Progenitor cell of endocrine pancreas (in vitro differentiated cells): ENCODE data around the gene TBC1D16. TPM values are rescaled to one million over a fixed set of nuclear protein-coding genes. Genes with fewer than 3 reads are reported as not detected.

Experiments
- DNase-seq: peaks from one replicate; pipeline ENCODE4 v3.0.0; 2021; ENCODE audit warnings: low spot score; ENCODE audit not compliant: unreplicated experiment
- H3K27ac Mint-ChIP-seq: 2 replicates; pipeline ENCODE4 v1.8.0; 2021; ENCODE audit warnings: mild to moderate bottlenecking, moderate library complexity, mixed read lengths
- H3K27me3 Mint-ChIP-seq: 2 replicates; pipeline ENCODE4 v1.8.0; 2021; ENCODE audit warnings: mixed read lengths
- H3K36me3 Mint-ChIP-seq: 2 replicates; pipeline ENCODE4 v1.8.0; 2022; ENCODE audit warnings: mixed read lengths; ENCODE audit not compliant: insufficient read depth
- H3K4me1 Mint-ChIP-seq: 2 replicates; pipeline ENCODE4 v1.8.0; 2021; ENCODE audit warnings: low read depth, mixed read lengths
- H3K4me3 Mint-ChIP-seq: 2 replicates; pipeline ENCODE4 v1.8.0; 2021; ENCODE audit warnings: low read depth, mild to moderate bottlenecking, moderate library complexity, mixed read lengths
- H3K9me3 Mint-ChIP-seq: 2 replicates; pipeline ENCODE4 v1.8.0; 2021; ENCODE audit warnings: low read depth, mixed read lengths
- total RNA-seq: library from RNA; stranded (reverse); gene quantifications from 2 replicates; pipeline ENCODE4 v1.2.1, GENCODE V29; 2021
- TF ChIP-seq, protein P1 (sequence below): fragments of 200-600 bp; sonication (generic); IDR thresholded peaks from one replicate; pipeline ENCODE4 v1.5.0; 2021; ENCODE audit warnings: antibody characterized with exemption, mild to moderate bottlenecking; ENCODE audit not compliant: unreplicated experiment

TBC1D16 gene
- total RNA-seq, 1 donor from 2014 or later, result 85.1 TPM

DNA sequence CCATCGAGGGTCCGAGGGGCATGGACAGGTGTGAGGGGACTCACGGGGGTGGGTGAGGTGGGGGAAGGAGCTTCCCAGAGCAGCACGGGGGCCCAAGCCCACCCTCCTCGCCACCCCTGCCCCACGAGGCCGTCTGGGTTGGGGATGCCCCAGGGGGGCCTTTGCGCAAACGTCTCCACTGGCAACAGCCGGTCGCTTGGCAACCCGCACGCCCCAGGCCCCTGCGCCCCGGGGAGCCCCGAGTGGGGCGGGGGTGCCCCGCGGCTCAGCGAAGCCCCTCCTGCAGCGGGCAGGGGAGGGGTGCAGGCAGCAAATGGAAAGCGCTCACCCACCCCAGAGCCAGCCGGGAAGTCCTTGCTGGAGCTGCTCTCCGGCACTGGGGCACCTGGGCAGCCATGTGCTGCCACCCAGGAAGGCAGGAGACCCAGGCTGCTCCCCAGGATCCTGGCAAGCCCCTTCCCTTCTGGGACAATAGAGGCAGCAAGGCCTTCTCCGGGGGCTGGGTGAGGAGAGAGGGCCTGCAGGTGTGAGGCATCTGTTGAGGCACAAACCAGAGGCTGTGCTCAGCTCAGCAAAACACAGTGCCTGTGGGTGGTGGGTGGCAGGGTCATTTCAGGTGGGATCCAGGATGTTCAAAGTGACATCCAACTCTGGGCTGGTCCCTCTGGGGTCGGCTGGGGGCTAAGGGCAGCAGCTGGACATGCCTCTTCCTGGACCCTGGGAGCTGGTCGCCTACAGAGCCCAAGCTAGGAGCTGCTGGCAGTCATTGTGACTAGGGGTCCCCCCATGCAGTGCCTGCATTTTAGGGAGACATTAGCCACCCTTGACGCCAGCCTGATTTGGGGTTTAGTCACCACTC is 115.6 kb downstream of the TBC1D16 start:
- no peaks in the 10 kb centered on the region for H3K9me3 Mint-ChIP-seq
- peaks cover 1% of the 10 kb centered on the region for H3K27me3 Mint-ChIP-seq
- no peak for DNase-seq
- peaks cover 27% of the 10 kb centered on the region for H3K4me1 Mint-ChIP-seq
- TF ChIP-seq, protein P1, sequence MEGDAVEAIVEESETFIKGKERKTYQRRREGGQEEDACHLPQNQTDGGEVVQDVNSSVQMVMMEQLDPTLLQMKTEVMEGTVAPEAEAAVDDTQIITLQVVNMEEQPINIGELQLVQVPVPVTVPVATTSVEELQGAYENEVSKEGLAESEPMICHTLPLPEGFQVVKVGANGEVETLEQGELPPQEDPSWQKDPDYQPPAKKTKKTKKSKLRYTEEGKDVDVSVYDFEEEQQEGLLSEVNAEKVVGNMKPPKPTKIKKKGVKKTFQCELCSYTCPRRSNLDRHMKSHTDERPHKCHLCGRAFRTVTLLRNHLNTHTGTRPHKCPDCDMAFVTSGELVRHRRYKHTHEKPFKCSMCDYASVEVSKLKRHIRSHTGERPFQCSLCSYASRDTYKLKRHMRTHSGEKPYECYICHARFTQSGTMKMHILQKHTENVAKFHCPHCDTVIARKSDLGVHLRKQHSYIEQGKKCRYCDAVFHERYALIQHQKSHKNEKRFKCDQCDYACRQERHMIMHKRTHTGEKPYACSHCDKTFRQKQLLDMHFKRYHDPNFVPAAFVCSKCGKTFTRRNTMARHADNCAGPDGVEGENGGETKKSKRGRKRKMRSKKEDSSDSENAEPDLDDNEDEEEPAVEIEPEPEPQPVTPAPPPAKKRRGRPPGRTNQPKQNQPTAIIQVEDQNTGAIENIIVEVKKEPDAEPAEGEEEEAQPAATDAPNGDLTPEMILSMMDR, result no peak
- no peak overlapping the region for H3K4me3 Mint-ChIP-seq
- H3K27ac Mint-ChIP-seq, result no peak overlapping the region
- no peaks in the 10 kb centered on the region for H3K36me3 Mint-ChIP-seq

DNA sequence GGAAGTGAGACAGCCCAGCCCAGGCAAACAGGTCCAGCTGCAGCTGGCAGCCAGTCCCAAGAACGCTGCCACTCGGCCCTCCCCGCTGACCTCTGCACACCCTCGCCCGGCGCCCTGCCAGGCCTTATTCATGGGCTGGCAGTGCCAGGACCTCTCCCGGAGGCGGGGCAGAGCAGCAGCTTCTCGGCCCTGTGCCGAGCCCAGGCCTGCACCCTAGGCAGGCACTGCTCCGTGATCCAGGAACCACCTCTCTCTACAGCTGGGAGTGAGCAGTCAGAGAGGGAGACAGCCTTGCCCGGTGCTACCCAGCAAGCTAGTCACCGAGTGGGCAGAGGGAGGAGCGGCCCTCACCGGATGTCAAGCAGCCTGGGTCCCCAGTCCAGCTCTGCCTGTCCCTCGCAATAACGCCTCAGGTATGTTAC is 116.5 kb downstream of the TBC1D16 start:
- Mint-ChIP-seq H3K4me1 (peaks cover 22% of the 10 kb centered on the region), H3K27ac (no peak overlapping the region), H3K4me3 (no peak overlapping the region), H3K9me3 (no peaks in the 10 kb centered on the region), H3K27me3 (peaks cover 3% of the 10 kb centered on the region), H3K36me3 (no peaks in the 10 kb centered on the region)
- no peak for DNase-seq
- TF ChIP-seq, protein P1, result no peak

DNA sequence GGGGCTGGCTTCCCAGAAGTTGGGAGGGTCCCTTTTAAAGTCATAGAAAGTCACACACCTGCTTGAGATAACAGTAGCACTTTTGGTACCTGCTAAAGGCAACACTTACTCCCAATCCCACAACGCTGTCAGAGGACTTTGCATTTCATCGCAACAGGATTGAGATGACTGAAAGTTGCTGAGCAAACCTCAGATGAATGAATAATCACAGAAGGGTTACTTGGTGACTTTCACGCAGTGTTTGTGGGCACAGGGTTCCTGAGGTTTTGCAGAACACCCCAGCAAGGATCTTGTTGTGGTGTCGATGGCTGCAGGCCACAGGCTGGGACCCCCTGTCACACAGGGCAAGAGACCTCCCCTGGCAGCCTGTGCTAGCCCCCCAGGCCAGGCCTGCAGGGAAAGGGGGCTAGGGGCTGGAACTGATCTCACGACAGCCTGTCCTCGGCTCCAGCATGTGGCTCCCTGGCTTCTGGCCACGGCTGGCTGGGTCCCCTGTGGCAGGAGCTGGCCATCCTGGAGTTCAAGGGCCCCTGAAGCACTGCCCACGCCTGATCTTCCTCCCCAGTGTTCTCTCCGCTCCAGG is 117.0 kb downstream of the TBC1D16 start:
- no peak for DNase-seq
- Mint-ChIP-seq H3K27me3 (peaks cover 3% of the 10 kb centered on the region), H3K9me3 (no peaks in the 10 kb centered on the region), H3K27ac (no peak overlapping the region), H3K4me1 (peaks cover 20% of the 10 kb centered on the region), H3K36me3 (no peaks in the 10 kb centered on the region), H3K4me3 (no peak overlapping the region)
- TF ChIP-seq, protein P1, result no peak

DNA sequence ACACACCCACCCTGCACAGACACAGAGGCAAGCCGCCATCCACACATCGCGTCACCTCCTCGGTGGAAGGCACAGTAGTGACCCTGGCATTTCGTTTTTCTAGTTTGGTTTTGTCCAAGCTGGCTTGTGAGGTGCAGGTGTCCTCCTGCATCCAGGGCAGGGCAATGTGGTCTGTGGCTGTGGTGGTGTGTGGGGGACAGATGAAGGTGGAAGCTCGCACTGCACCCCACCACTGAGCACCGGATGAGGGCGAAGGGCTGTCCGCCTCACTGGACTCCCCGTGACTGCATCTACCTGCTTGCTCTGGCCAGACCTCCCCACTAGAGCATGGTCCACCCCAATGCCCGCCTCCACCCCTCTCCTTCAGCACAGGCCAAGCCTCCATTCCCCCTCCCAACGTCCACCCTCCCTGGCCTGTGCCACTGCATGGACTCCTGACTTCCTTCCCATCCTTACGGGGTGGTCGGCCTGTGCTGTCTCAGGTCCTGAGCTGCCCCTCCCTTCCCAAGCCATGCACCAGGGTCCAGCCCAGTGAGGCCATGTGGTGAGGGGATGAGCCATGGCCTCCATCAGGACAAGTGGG is 117.7 kb downstream of the TBC1D16 start:
- peaks cover 3% of the 10 kb centered on the region for H3K27me3 Mint-ChIP-seq
- H3K9me3 Mint-ChIP-seq, result no peaks in the 10 kb centered on the region
- H3K36me3 Mint-ChIP-seq, result no peaks in the 10 kb centered on the region
- DNase-seq, result no peak
- no peak overlapping the region for H3K4me3 Mint-ChIP-seq
- TF ChIP-seq, protein P1, result no peak
- H3K27ac Mint-ChIP-seq, result no peak overlapping the region
- H3K4me1 Mint-ChIP-seq, result peaks cover 20% of the 10 kb centered on the region

DNA sequence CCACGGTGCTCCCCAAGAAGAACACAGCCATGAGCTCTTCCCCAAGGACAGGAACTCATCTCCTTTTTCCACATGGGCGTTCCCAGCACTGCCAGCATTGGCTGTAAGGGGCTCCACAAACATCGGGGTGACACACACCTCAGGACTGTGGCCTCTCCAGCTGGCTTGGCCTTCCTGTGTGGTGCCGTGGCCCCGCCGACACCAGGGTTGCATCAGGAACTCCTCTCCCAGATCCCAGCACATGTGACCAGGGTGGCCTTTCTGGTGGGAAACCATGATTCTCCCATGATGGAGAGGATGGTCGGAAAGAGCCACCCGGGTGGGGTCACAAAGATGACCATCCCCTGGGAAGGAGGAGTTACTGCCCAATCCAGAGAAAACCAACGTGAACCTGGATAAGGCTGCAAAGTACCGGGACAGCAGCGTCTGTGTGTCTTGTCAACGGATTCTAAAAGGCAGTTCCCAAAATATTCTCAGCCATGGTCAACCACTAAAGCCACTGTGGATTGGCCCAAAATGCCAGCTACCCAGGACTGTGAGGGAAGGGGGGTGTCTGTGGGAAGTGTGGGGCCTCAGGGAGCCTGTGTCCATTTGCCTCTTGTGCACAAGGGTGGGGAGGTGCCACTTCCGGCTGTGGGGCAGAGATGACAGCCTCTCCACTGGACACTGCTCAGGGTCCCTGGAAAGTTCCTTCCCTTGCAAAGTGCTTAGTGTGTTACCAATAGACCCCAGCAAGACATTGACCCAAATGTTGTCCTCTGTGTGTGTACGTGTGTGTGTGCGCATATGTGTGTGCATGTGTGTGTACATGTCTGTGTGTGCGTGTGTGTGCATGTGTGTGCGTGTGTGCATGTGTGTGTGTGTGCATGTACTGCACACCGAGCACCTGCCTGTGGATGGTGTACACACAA is 118.4 kb downstream of the TBC1D16 start:
- H3K4me3 Mint-ChIP-seq, result no peak overlapping the region
- peaks cover 20% of the 10 kb centered on the region for H3K4me1 Mint-ChIP-seq
- H3K27me3 Mint-ChIP-seq, result peaks cover 4% of the 10 kb centered on the region
- DNase-seq, result no peak
- no peaks in the 10 kb centered on the region for H3K36me3 Mint-ChIP-seq
- H3K27ac Mint-ChIP-seq, result no peak overlapping the region
- TF ChIP-seq, protein P1, result no peak
- no peaks in the 10 kb centered on the region for H3K9me3 Mint-ChIP-seq
